ENCODE data around the gene GAPVD1. TPM values are rescaled to one million over a fixed set of nuclear protein-coding genes. Genes with fewer than 3 reads are reported as not detected.

GAPVD1 gene
- total RNA-seq, 2 donors from 2014 or later, result 40.0 to 51.9 TPM

- peak; percentile 78 to 80 for DNase-seq
- Mint-ChIP-seq H3K36me3 (ENCODE audit: insufficient read depth in 2 of 2) (no peaks in the 10 kb centered on the region), H3K4me3 (peak overlapping the region; percentile 79 to 81), H3K27ac (no peak overlapping the region), H3K4me1 (ENCODE audit: low read depth) (peaks cover 10% of the 10 kb centered on the region), H3K9me3 (no peaks in the 10 kb centered on the region), H3K27me3 (ENCODE audit: low read depth) (no peaks in the 10 kb centered on the region)
- peak; percentile 88 to 92 for ATAC-seq (replicated peaks in 1 of 2)
Observed at GRCh38 chr9:125374443-125375309, 113.0 kb downstream of the GAPVD1 start.

DNA sequence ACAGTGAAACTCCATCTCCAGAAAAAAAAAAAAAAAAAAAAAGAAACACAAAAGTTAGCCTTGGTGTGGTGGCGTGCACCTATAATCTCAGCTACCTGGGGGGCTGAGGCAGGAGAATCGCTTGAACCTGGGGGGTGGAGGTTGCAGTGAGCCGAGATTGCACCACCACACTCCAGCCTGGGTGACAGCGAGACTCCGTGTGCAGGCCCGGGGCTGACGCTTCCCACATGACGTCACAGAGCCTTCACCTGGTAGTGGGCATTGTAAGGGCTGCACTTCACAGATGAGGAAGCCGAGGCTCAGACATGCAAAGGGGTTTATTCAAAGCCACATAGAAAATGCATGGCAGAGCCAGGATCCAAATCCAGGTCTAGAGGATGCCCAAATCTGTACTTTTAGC, 114.2 kb downstream of the GAPVD1 start:
- ATAC-seq (replicated peaks in 1 of 2), result no peak

GRCh38 chr9:125376261-125377226, 114.9 kb downstream of the GAPVD1 start:
- H3K4me1 Mint-ChIP-seq (ENCODE audit: low read depth), result peaks cover 10% of the 10 kb centered on the region
- H3K4me3 Mint-ChIP-seq, result no peak overlapping the region
- no peaks in the 10 kb centered on the region for H3K9me3 Mint-ChIP-seq
- H3K27me3 Mint-ChIP-seq (ENCODE audit: low read depth), result no peaks in the 10 kb centered on the region
- H3K36me3 Mint-ChIP-seq (ENCODE audit: insufficient read depth in 2 of 2), result no peaks in the 10 kb centered on the region
- no peak for DNase-seq
- no peak for ATAC-seq (replicated peaks in 1 of 2)
- H3K27ac Mint-ChIP-seq, result no peak overlapping the region

More for the DNA sequence above, 114.2 kb downstream of the GAPVD1 start:
- Mint-ChIP-seq H3K27ac (no peak overlapping the region), H3K9me3 (no peaks in the 10 kb centered on the region), H3K4me3 (no peak overlapping the region), H3K4me1 (ENCODE audit: low read depth) (peaks cover 10% of the 10 kb centered on the region), H3K36me3 (ENCODE audit: insufficient read depth in 2 of 2) (no peaks in the 10 kb centered on the region), H3K27me3 (ENCODE audit: low read depth) (no peaks in the 10 kb centered on the region)
- no peak for DNase-seq

DNA sequence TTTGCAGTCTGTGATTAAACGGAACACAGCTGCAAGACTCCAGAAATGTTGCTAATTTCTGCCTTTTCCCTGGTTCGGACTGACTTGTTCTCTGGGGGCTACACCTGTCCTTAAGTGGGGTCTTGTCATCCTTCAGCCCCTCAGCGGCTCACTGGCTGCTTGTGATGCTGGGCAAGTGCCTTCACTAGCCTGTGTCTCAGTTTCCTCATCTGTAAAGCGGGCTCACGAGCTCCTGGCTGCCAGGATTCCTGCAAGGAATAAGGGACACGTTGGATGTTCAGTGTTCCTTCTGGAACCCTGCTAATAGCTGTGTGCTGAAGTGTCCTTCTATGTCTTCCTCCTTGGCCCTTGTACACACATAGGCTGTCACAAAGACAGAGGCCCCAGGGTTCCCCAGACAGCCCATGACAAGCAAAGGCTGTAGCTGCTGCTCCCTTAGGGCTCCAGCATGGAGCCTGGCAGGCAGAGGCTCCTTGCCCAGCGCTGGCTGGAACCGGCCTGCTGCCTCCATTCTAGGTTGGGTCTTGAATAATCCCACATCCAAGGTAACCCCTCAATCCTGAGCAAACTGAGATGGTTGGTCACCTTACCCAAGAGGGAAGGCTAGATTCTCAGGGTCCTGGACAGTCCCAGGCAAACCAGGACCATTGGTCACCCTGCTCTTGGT, 116.1 kb downstream of the GAPVD1 start:
- no peaks in the 10 kb centered on the region for H3K27me3 Mint-ChIP-seq (ENCODE audit: low read depth)
- H3K4me1 Mint-ChIP-seq (ENCODE audit: low read depth), result peaks cover 10% of the 10 kb centered on the region
- H3K36me3 Mint-ChIP-seq (ENCODE audit: insufficient read depth in 2 of 2), result no peaks in the 10 kb centered on the region
- ATAC-seq (replicated peaks in 1 of 2) (no peak), DNase-seq (no peak)
- no peak overlapping the region for H3K27ac Mint-ChIP-seq
- H3K9me3 Mint-ChIP-seq, result no peaks in the 10 kb centered on the region
- no peak overlapping the region for H3K4me3 Mint-ChIP-seq

DNA sequence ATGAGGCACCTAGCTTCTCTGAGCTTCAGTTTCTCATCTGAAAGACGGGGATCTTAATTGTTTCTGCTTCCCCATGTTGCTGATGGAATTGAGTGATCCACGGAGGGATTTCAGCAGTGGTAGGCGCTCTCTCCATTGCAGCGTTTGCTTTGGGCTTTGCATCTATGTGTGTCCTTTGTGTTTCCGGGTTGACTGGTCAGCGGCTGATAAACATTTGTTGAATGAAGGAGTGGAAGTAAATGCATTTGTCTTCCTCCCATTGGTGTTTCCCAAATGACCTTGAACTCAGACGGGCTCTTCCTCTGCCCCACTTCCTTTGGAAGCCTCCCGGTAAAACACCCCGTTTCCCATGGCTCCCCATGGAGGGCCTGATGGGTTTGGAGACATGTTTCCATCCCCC, 117.2 kb downstream of the GAPVD1 start:
- no peaks in the 10 kb centered on the region for H3K9me3 Mint-ChIP-seq
- ATAC-seq (replicated peaks in 1 of 2), result no peak
- H3K36me3 Mint-ChIP-seq (ENCODE audit: insufficient read depth in 2 of 2), result no peaks in the 10 kb centered on the region
- DNase-seq, result no peak
- no peaks in the 10 kb centered on the region for H3K27me3 Mint-ChIP-seq (ENCODE audit: low read depth)
- peaks cover 10% of the 10 kb centered on the region for H3K4me1 Mint-ChIP-seq (ENCODE audit: low read depth)
- H3K4me3 Mint-ChIP-seq, result no peak overlapping the region
- no peak overlapping the region for H3K27ac Mint-ChIP-seq

DNA sequence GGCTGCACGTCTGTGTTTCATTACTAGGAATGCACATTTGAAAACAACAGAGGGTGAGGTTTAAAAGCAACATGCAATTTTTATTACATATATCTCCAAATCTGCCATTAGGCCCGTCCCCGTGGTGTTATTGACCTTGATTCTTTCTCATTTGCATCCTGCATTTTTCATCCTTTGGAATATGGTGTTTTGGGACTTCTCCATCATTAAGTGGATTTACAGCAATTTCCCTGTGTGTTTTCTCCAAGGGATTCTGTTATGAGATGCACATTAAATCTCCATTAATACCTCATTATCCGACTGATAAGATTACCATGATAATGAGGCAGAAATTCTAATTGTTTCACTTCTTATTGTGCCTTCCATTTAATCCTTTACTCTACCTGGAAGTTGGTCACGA, 117.6 kb downstream of the GAPVD1 start:
- Mint-ChIP-seq H3K36me3 (ENCODE audit: insufficient read depth in 2 of 2) (no peaks in the 10 kb centered on the region), H3K27me3 (ENCODE audit: low read depth) (no peaks in the 10 kb centered on the region), H3K4me1 (ENCODE audit: low read depth) (peaks cover 9% of the 10 kb centered on the region), H3K9me3 (no peaks in the 10 kb centered on the region), H3K27ac (no peak overlapping the region), H3K4me3 (no peak overlapping the region)
- ATAC-seq (replicated peaks in 1 of 2) (no peak), DNase-seq (no peak)

DNA sequence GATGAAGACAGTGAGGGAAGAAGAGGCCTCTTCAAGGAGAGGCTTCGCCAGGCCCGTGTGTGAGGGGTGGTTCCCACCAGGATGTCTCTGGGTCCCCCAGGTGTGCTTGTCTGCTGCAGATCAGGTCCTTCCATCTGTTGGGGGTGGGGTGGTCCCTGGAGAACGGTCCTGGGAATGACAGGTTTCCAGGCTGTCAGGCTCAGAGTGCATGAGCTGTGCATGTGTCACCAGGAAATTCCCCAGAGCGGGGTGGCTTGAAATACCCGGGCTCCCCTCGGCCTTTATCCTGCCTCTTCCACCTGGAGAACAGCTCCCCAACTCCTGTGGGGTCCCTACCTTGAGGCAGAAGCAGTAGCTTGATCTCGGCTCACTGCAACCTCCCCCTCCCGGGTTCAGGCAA, 118.8 kb downstream of the GAPVD1 start:
- Mint-ChIP-seq H3K9me3 (no peaks in the 10 kb centered on the region), H3K27ac (no peak overlapping the region), H3K4me3 (no peak overlapping the region), H3K27me3 (ENCODE audit: low read depth) (no peaks in the 10 kb centered on the region), H3K36me3 (ENCODE audit: insufficient read depth in 2 of 2) (no peaks in the 10 kb centered on the region), H3K4me1 (ENCODE audit: low read depth) (no peaks in the 10 kb centered on the region)
- ATAC-seq (replicated peaks in 1 of 2) (no peak), DNase-seq (no peak)

DNA sequence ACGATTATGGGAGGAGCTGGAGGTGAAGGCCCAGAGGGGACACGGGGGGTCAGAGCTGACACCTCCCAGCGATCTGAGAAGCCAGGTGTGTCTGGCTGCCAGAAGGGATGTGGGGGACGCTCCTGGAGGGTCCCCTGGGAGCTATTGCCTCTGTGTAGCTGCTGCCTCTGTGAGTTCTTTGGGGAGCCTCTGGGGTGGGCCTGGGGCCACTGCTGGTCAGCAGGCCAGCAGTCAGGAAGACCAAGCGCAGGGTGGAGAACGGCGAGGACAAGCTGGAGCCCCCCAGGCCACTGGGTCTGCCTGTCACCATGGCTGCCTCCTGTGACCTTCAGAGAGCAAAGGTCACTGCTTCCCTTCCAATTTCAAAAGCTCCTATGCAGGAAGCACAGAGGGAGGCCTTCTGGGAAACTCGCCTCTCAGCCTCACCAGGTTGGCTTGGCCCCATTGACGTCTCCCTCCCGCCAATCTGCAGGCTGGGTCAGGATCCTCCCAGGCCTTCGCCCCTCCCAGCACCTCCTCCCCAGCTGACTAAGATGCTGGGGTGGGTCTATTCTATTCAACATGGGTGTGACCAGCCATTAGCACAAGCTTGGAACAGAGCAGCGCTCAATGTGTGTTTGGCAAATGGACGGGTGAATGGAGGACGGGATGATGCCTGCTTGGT, 126.4 kb downstream of the GAPVD1 start:
- Mint-ChIP-seq H3K36me3 (ENCODE audit: insufficient read depth in 2 of 2) (no peaks in the 10 kb centered on the region), H3K4me1 (ENCODE audit: low read depth) (no peaks in the 10 kb centered on the region), H3K4me3 (no peak overlapping the region), H3K9me3 (no peaks in the 10 kb centered on the region), H3K27me3 (ENCODE audit: low read depth) (no peaks in the 10 kb centered on the region), H3K27ac (no peak overlapping the region)
- DNase-seq, result no peak
- no peak for ATAC-seq (replicated peaks in 1 of 2)

GRCh38 chr9:125388978-125389377, 127.4 kb downstream of the GAPVD1 start:
- H3K27ac Mint-ChIP-seq, result no peak overlapping the region
- no peaks in the 10 kb centered on the region for H3K36me3 Mint-ChIP-seq (ENCODE audit: insufficient read depth in 2 of 2)
- no peaks in the 10 kb centered on the region for H3K9me3 Mint-ChIP-seq
- no peak overlapping the region for H3K4me3 Mint-ChIP-seq
- no peak for ATAC-seq (replicated peaks in 1 of 2)
- no peaks in the 10 kb centered on the region for H3K27me3 Mint-ChIP-seq (ENCODE audit: low read depth)
- H3K4me1 Mint-ChIP-seq (ENCODE audit: low read depth), result peaks cover 3% of the 10 kb centered on the region
- no peak for DNase-seq

DNA sequence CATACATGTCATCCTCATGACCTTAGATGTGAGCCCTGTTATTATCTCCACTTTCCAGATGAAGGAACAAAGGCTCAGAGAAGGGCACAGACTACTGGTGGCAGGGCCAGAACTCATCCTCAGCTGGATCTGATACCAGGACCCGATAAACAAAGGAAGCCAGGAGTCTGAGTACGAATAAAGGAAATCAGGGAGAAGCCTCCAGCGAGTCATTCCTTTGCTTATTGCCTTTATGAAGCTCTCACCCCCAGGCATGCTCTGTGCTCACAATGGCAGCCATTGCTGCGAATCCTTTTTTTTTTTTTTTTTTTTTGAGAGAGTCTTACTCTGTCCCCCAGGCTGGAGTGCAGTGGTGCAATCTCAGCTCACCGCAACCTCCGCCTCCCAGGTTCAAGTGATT, 130.1 kb downstream of the GAPVD1 start:
- H3K4me1 Mint-ChIP-seq (ENCODE audit: low read depth), result peaks cover 7% of the 10 kb centered on the region
- H3K27ac Mint-ChIP-seq, result no peak overlapping the region
- H3K27me3 Mint-ChIP-seq (ENCODE audit: low read depth), result no peaks in the 10 kb centered on the region
- ATAC-seq (replicated peaks in 1 of 2) (no peak), DNase-seq (no peak)
- no peaks in the 10 kb centered on the region for H3K36me3 Mint-ChIP-seq (ENCODE audit: insufficient read depth in 2 of 2)
- no peak overlapping the region for H3K4me3 Mint-ChIP-seq
- H3K9me3 Mint-ChIP-seq, result no peaks in the 10 kb centered on the region

DNA sequence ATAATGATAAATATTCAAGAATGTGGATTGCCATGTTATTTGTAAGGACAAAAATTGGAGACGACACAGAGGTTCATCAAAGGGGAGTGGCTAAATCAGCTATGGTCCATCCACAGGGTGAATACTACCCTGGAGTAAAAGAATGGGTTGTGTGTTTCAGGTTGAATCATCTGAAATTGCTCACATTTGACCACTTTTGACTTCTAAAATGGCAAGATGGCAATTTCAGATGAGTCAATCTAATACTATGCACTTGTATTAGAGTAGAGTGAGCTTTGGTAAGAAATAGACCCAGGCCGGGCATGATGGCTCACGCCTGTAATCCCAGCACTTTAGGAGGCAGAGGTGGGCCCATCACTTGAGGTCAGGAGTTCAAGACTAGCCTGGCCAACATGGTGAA, 131.8 kb downstream of the GAPVD1 start:
- ATAC-seq (replicated peaks in 1 of 2) (peak; percentile 67 to 79), DNase-seq (no peak)
- Mint-ChIP-seq H3K4me3 (no peak overlapping the region), H3K36me3 (ENCODE audit: insufficient read depth in 2 of 2) (no peaks in the 10 kb centered on the region), H3K27me3 (ENCODE audit: low read depth) (no peaks in the 10 kb centered on the region), H3K4me1 (ENCODE audit: low read depth) (peaks cover 7% of the 10 kb centered on the region), H3K27ac (no peak overlapping the region), H3K9me3 (no peaks in the 10 kb centered on the region)

GRCh38 chr9:125396799-125397198, 135.2 kb downstream of the GAPVD1 start:
- peaks cover 7% of the 10 kb centered on the region for H3K4me1 Mint-ChIP-seq (ENCODE audit: low read depth)
- H3K27me3 Mint-ChIP-seq (ENCODE audit: low read depth), result no peaks in the 10 kb centered on the region
- ATAC-seq (replicated peaks in 1 of 2) (no peak), DNase-seq (no peak)
- H3K36me3 Mint-ChIP-seq (ENCODE audit: insufficient read depth in 2 of 2), result no peaks in the 10 kb centered on the region
- no peak overlapping the region for H3K27ac Mint-ChIP-seq
- H3K4me3 Mint-ChIP-seq, result no peak overlapping the region
- H3K9me3 Mint-ChIP-seq, result no peaks in the 10 kb centered on the region
